Measurements from ENCODE around the gene LRFN3. TPM values are rescaled to one million over a fixed set of nuclear protein-coding genes. Genes with fewer than 3 reads are reported as not detected.

Gene LRFN3
- total and polyA plus RNA-seq, 9 donors, result 6.4 to 31.2 (median 20.8) TPM

DNA sequence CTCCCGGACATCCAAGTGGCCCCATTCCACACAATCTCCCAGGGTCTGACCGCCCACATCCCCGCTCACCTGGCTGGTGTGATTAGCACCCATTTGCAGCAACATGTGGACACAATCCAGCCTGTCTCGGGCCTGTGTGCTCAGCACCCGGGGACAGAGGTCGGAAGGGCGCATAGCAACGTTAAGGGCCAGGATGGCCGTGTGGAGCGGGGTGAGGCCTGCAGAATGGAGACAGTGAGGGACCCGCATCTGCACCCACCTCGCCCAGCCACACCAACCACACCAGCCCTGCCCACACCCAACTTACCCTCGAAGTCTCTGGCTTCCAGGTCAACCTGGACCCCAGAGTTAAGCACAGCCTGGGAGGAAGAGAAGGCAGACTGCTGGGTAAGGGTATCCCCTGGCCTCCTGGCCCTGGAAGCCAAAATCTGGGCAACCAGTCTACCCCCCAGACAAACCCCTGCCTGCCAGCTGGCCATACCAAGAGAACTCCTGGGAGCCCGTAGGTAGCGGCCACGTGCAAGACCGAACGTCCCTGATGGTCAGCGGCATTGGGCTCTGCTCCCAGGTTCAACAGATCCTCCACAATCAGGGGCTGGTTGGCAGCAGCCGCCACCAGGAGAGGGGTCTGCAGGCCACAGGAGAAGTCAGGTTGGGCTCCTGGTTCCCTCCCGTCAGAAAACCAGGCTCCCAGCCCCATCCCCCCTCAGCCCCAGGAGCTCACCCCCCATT is 40.1 kb upstream of the LRFN3 start:
- Histone ChIP-seq H3K4me1 (ENCODE audit: insufficient read depth) (peaks cover 4% of the 10 kb centered on the region), H3K4me3 (no peak overlapping the region), H3K9me3 (no peaks in the 10 kb centered on the region), H3K27ac (no peak overlapping the region), H3K27me3 (no peaks in the 10 kb centered on the region), H3K36me3 (no peaks in the 10 kb centered on the region)
- DNase-seq, result no peak
- TF ChIP-seq EP300 (IDR thresholded peaks at IDR 0.05) (no peak), POLR2A (IDR thresholded peaks at IDR 0.05) (no peak)
- WGBS, 3 donors, result 82 to 87% (median 83%) methylated on average over 21 of the region's 21 CpGs
- intact Hi-C loops (cut with DNase I), result loop anchor here in 1 of 4 donors (5.0 kb wide), 1 partner anchor 36 kb away; no protein-coding TSS in a partner anchor

DNA sequence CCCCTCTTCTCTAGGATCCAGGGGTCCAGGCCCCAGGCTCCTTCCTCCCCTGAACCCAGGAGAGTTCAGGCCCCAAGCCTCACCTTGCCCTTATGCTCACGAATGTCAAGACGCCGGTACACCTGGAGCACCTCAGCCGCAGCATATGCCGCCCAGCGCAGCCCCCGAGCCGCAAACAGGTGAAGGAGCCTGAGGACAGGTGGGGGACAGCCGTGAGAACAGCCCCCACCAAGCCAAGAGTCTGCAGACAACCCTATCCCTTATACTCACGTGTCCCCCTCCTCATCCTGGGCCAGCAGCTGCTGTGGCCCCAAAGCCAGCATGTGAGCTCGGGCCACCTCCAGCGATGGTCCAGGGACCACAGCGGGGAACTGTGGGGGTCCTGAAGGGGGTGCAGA is 39.5 kb upstream of the LRFN3 start:
- Histone ChIP-seq H3K36me3 (no peaks in the 10 kb centered on the region), H3K27ac (no peak overlapping the region), H3K27me3 (no peaks in the 10 kb centered on the region), H3K4me1 (ENCODE audit: insufficient read depth) (peaks cover 4% of the 10 kb centered on the region), H3K9me3 (no peaks in the 10 kb centered on the region), H3K4me3 (no peak overlapping the region)
- DNase-seq, result no peak
- TF ChIP-seq POLR2A (IDR thresholded peaks at IDR 0.05) (no peak), EP300 (IDR thresholded peaks at IDR 0.05) (no peak)
- TF ChIP-seq, protein P1, sequence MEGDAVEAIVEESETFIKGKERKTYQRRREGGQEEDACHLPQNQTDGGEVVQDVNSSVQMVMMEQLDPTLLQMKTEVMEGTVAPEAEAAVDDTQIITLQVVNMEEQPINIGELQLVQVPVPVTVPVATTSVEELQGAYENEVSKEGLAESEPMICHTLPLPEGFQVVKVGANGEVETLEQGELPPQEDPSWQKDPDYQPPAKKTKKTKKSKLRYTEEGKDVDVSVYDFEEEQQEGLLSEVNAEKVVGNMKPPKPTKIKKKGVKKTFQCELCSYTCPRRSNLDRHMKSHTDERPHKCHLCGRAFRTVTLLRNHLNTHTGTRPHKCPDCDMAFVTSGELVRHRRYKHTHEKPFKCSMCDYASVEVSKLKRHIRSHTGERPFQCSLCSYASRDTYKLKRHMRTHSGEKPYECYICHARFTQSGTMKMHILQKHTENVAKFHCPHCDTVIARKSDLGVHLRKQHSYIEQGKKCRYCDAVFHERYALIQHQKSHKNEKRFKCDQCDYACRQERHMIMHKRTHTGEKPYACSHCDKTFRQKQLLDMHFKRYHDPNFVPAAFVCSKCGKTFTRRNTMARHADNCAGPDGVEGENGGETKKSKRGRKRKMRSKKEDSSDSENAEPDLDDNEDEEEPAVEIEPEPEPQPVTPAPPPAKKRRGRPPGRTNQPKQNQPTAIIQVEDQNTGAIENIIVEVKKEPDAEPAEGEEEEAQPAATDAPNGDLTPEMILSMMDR (IDR thresholded peaks at IDR 0.05), result no peak
- intact Hi-C loops (cut with DNase I), result loop anchor here in 1 of 4 donors (5.0 kb wide), 1 partner anchor 36 kb away; no protein-coding TSS in a partner anchor
- WGBS, 3 donors, result 90 to 97% (median 91%) methylated on average over 13 of the region's 13 CpGs

DNA sequence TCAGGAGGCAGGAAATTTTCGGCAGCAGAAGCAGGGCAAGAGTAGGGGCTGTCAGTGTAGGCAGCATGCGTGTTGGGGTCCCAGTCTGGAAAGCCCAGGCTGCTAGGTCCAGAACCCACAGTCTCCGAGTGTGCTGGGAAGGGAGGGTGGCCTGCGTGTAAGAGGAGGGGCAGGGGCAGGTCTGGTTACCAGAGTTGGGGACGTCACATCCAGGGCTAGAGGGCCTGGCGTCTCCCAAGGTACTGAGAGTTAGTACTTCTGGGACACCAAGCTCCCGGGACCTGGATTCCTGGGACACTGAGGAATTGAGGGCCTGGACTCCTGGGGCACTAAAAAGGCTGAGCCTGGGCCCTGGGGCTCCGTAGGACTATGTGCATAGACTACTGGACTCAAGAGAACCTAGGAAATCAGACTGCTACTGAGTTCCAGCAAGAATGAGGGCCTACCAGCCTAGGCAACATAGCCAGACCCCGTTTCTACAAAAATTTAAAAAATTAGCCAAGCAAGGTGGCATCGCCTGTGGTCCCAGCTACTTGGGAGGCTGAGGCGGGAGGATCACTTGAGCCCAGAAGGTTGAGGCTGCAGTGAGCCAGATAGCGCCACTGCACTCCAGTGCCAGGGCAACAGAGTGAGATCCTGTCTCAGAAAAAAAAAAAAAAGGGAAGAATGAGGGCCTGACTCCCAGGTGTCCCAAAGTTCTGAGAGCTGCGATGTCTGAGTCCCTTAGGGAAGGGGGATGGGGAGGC is 38.3 kb upstream of the LRFN3 start:
- intact Hi-C loops (cut with DNase I), result loop anchor here in 1 of 4 donors (5.0 kb wide), 1 partner anchor 34 kb away; no protein-coding TSS in a partner anchor
- no peak for DNase-seq
- peak overlapping the region; percentile 51 for H3K4me3 ChIP-seq
- no peaks in the 10 kb centered on the region for H3K27me3 ChIP-seq
- H3K4me1 ChIP-seq (ENCODE audit: insufficient read depth), result peaks cover 4% of the 10 kb centered on the region
- 85 to 87% (median 86%) methylated on average over 13 of the region's 13 CpGs for WGBS, 3 donors
- peak overlapping the region; percentile 41 to 58 for H3K27ac ChIP-seq
- H3K9me3 ChIP-seq, result no peaks in the 10 kb centered on the region
- TF ChIP-seq POLR2A (IDR thresholded peaks at IDR 0.05) (no peak), EP300 (IDR thresholded peaks at IDR 0.05) (no peak)
- TF ChIP-seq, protein P1 (IDR thresholded peaks at IDR 0.05), result no peak
- no peaks in the 10 kb centered on the region for H3K36me3 ChIP-seq

DNA sequence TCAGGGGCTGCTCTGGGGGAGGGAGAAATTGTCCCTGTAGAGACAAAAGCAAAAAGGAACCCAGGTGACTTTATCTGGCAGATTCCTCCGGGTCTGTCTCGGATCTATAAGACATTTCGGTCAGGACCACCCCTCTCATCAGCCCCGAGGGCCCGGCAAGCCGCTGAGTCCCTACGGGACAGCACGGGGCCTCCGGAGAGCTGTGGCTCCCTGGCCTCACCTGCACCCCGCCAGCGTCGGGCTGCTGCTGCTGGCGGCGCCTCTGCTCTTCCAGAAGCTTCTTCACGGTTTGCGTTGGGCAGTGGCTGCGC is 37.7 kb upstream of the LRFN3 start:
- TF ChIP-seq, protein P1 (IDR thresholded peaks at IDR 0.05), result no peak
- no peak for TF ChIP-seq EP300 (IDR thresholded peaks at IDR 0.05)
- DNase-seq, result no peak
- intact Hi-C loops (cut with DNase I), result loop anchor here in 1 of 4 donors (5.0 kb wide), 1 partner anchor 34 kb away; no protein-coding TSS in a partner anchor

More for the DNA sequence above, 37.7 kb upstream of the LRFN3 start:
- WGBS, 3 donors, result 3 to 8% (median 5%) methylated on average over 17 of the region's 17 CpGs
- H3K4me3 ChIP-seq, result peak overlapping the region; percentile 51
- H3K27ac ChIP-seq, result peak overlapping the region; percentile 41 to 58
- H3K36me3 ChIP-seq, result no peaks in the 10 kb centered on the region
- no peaks in the 10 kb centered on the region for H3K27me3 ChIP-seq
- H3K9me3 ChIP-seq, result no peaks in the 10 kb centered on the region
- H3K4me1 ChIP-seq (ENCODE audit: insufficient read depth), result peaks cover 4% of the 10 kb centered on the region
